ENCODE data around the gene LHX1.

LHX1 gene

DNA sequence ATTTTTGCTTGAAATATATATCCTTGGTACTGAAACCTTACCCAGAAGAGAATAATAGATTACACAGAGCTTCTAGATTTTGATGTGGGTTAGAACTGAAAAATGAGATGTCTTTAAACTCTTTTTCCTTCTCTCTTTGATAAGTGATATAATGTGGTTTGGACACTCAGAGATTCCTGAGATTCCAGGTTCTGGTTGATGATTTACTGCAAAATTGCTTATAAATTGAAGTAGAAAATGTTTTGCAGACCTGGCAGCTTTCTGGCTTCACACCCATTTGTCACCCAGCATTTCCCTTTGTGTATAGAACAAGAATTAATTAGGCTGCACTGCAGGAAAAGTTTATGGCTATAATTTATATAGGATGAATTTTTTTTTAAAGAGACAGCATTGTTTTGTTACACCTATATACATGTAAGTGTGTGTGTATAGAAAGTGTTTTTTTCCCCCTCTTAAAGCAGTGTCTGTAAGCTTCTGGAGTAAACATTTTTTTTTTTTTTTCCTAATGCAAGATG is 35.0 kb downstream of the LHX1 start:
- DNase-seq (ENCODE audit: low spot score), result no peak

DNA sequence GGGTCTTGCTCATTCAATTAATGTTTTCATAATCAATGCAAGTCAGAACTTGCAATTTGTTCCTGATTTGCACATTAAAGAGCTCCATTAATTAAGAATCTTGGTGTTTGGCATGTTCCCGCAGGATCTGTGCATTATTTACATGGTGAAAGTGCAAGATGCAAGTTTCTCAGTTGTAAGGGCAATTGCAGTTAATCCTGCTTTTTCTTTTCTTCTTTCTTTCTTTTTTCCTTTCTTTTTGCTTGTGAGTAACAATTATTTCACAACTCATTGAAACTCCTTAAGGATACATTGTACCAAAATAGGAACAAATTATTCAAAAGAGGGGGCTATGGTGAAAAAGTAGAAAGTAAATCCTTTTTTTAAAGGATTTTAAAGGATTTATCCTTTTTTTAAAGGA is 35.6 kb downstream of the LHX1 start:
- DNase-seq (ENCODE audit: low spot score), result no peak

DNA sequence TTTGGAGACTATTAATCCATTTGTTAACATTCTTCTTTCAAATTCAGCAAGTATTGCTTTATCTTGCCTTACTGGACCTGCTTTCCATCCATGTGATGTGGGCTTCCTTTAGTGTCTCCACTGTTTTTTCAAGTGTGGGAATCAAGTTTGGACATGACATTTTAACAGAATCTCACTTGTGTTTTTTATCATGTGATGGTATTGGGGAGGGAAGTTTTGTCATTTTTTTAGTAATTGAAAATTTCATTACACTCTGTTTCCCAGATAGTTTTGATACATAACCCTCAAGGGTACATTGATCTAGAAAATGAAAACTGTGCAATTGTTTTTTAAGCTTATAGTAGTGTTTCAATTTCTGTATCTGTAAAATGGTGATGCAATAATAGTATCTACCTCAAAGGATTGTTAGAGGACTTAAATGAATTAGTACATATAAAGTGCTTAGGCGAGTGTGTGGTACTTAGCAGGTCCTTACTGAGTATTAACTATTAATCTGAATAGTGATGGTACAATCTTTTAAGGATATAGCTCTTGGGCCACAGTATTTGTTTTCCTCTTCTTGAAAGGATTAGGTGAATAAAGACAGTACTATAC is 38.7 kb downstream of the LHX1 start:
- DNase-seq (ENCODE audit: low spot score), result no peak

DNA sequence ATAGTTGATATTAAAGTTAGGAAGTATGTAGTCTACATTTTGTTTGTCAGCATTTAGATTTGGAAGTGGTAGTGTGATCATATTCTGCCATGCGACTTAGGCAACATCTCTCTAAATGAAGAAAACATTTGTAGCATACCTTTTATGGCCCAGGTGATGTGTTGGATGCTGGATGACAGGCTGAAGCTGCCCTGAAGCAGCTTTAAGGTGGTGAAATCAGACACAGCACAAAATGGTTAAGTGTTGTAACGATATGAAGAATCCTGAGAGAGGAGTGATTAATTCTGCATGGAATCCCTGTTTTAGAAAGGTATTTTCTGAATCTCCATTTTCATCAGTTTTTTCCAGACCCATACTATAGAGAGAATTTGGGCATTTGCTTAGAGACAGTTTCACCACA is 39.8 kb downstream of the LHX1 start:
- no peak for DNase-seq (ENCODE audit: low spot score)

DNA sequence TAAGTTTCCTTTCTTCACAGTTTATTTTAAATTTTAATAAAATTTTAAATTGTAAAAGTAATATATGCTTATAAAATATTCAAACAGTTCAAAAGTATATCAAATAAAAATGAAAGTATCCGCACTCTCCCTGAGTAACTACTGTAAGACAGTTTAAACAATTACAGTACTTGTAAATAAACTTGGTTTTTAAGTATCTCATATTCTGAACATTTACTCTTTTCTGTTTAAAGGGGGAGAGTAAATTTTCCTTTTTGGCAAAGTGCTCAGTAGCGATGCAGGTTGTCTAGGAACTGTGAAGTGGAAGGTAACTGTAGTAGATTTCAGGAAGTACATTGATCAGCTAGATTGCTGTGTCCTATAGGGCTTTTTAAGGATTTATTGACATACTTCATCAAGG is 40.3 kb downstream of the LHX1 start:
- DNase-seq (ENCODE audit: low spot score), result no peak

DNA sequence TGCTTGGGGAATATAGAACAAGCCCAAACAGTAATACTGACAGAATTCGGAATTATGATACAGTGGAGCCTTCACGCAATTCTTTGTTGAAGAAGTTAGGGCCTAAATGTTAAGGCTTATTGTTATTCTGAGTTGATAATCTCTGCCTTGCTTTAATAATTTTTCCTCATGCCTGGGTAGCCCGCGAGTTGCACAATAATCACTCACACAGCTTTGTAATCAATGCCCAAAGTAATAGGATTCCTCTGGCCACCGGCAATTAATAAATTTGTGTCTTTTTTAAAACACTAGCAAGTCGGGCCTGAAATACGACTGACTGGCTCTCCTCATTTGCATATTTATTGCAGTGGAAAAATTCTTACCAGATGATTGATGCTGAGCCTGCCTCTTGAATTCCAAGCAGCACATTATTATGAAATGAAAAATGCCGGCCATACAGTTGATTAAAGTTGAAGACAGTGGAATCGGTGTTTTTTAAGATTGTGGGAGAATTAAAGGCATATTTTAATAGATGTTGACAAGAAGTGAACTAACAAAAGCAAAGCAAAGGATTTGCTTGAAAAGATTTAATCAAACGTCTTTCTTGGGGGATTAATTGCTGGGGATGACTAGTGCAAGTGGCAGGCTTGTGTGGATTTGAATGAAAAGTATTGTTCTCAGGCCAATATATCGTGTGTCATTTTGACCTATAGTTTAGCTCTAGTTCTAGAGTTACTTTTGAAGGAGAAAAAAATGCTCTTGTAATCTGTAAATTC is 41.7 kb downstream of the LHX1 start:
- DNase-seq (ENCODE audit: low spot score), result no peak

DNA sequence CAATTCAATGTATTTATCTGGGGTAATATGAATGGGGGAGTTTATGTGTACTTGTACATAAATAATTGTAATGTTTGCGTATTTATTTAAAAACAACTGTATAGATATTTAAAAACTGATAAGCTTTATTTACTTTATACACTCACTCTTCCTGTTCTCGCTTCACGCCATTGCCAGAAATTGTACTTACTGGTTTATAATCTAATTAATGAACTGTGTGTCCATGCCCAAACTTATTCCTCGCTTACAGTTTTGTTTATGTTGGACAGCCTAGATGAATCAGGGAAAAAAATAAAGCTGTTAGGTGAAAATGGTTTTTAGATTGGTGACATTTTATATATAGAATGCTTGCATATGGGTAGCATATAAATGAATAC is 42.3 kb downstream of the LHX1 start:
- DNase-seq (ENCODE audit: low spot score), result no peak

DNA sequence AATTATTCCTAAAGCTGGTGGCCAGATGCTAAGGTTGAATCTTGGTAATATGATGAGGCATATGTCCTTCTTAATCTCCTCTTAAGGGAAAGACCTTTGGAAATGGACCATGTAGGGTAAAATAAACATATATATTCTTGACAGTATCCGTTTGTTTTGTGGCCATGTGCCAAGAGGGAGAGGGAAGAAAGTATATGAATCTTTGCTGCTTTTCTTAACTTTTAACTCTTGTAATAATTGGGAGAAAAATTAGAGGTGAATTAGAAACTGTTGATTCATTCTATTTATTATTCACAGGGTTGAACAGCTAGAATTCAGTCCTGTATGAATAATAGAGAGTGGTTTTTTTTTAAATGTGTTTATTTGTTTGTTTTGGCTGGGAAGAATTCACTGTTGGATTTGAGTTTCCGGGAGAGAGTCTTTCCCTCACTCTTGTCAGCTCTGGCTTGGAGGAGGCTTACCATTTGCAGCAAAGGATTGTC is 43.0 kb downstream of the LHX1 start:
- DNase-seq (ENCODE audit: low spot score), result no peak

DNA sequence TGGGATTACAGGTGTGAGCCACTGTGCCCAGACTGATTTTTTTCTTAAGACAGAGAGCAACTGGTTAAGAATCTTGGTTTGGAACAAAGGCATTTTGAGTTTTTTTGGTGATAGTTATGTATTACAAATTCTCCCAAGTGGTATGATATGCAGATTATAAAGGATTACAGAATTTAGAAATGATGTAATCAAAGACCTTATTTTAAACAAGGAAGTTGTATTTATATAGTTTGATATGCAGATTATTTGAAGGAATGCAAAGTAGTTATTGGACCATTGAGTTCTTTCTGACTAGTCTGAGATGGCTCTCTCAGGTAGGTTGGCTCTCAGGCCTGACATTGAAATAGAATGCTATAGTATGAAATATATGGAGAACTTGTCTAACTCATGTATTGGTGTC is 46.3 kb downstream of the LHX1 start:
- DNase-seq (ENCODE audit: low spot score), result no peak

DNA sequence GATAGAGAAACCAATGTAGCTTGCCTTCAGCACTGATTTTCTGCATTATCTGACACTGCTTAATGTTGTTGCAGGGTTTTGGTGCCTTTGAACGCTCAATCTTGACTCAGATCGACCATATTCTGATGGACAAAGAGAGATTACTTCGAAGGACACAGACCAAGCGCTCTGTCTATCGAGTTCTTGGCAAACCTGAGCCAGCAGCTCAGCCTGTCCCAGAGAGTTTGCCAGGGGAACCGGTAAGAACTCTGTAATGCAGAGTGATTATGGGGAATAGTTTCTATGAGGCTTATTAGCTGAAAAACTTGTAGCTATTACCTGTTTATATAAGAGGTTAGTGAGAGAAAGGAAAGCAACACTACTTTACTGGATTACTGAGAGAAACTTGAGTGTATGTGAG is 51.9 kb downstream of the LHX1 start:
- no peak for DNase-seq (ENCODE audit: low spot score)

DNA sequence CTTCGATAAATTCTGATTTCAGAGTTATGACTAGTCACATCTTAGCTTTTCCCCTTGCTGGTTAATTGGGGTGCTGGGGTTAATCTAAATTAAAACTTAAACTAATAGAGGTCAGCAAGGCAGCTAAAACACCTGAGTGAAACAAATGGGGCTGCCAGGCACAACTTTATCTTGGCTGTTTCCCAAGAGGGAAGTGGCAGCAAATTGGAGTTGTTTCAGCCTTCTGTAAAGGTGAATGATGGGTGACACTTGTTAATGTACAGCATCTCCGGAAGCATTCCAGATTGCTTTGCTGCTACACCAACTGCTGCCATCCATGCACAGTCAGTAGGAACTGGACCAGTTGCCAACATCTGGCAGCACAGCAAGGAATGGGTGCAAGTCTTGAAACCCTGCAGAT is 55.4 kb downstream of the LHX1 start:
- DNase-seq (ENCODE audit: low spot score), result no peak

DNA sequence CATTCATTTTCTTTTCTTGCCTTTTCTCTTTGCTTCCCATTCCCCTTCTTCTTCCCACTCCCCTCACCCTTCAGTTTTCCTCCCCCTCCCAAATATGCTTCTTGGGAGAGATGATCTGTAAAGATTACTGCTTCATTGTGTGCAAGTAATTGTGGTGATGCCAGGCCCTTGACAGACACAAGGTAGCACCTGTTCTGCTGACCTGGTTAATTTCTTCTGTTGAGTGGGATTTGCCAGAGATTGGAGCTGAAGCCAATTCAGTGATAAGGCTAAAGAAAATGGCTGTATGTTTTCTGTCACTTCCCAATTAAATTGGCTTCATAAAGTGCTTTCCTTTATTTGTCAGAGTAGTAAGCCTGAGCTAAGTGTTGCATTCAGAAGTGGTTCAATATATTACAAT is 56.0 kb downstream of the LHX1 start:
- no peak for DNase-seq (ENCODE audit: low spot score)
